IMR-90 (cell line): ENCODE data around the gene APOE. TPM values are rescaled to one million over a fixed set of nuclear protein-coding genes. Genes with fewer than 3 reads are reported as not detected.

ENCODE experiments used
- ATAC-seq: fragments of 200-7000 bp; cut with Tn5 transposase; 2 replicates; pipeline ENCODE4 v1.9.1; 2020; ENCODE audit warnings: low read depth, mild to moderate bottlenecking, moderate library complexity
- BruUV-seq: library from RNA; stranded (reverse); fragments of 400-500 nt; replicated peaks from 2 replicates; lab custom pipeline; 2021; lab: Mats Ljungman, UMichigan
- CTCF ChIA-PET: fragments of 300-600 bp; formaldehyde crosslinking; extraction: SDS; loops from one replicate; lab custom pipeline; 2021; ENCODE audit warnings: antibody characterized with exemption; lab: Yijun Ruan, JAX
- POLR2A ChIA-PET: fragments of 300-600 bp; sonication (Branson Sonifier 250); formaldehyde crosslinking; loops from one replicate; lab custom pipeline; 2022; ENCODE audit warnings: antibody characterized with exemption; ENCODE audit not compliant: unreplicated experiment; lab: Charles Lee
- DNase-seq: peaks from one replicate; pipeline ENCODE4 v3.0.0; 2013
- H2AFZ ChIP-seq: replicated peaks from 2 replicates; pipeline ENCODE3; 2013; ENCODE audit warnings: low read length, mild to moderate bottlenecking; ENCODE audit not compliant: poor library complexity
- H2AK5ac ChIP-seq: 2 replicates; pipeline ENCODE4 v1.6.1; 2013; ENCODE audit warnings: low read depth, low read length, inconsistent platforms
- H2AK9ac ChIP-seq: replicated peaks from 2 replicates; pipeline ENCODE3; 2013; ENCODE audit warnings: mild to moderate bottlenecking, low read depth, low read length, moderate library complexity; ENCODE audit not compliant: poor library complexity
- H2BK120ac ChIP-seq: 2 replicates; pipeline ENCODE4 v1.6.1; 2013; ENCODE audit warnings: low read depth, low read length, inconsistent platforms
- H2BK15ac ChIP-seq: 3 replicates; pipeline ENCODE4 v1.6.1; 2013; ENCODE audit warnings: low read depth, low read length, inconsistent platforms
- H2BK20ac ChIP-seq: 2 replicates; pipeline ENCODE4 v1.6.1; 2013; ENCODE audit warnings: low read depth, mild to moderate bottlenecking, inconsistent platforms, low read length, moderate library complexity
- H2BK5ac ChIP-seq: 2 replicates; pipeline ENCODE4 v1.6.1; 2013; ENCODE audit warnings: mild to moderate bottlenecking, low read depth, low read length, inconsistent platforms; ENCODE audit not compliant: poor library complexity, severe bottlenecking
- H3K14ac ChIP-seq: replicated peaks from 2 replicates; pipeline ENCODE4 v1.6.1; 2013; ENCODE audit warnings: low read depth, low read length, inconsistent platforms
- H3K18ac ChIP-seq: 2 replicates; pipeline ENCODE4 v1.6.1; 2013; ENCODE audit warnings: low read depth, low read length, control low read depth
- H3K23ac ChIP-seq: 2 replicates; pipeline ENCODE4 v1.6.1; 2013; ENCODE audit warnings: low read depth, low read length, inconsistent platforms
- H3K27ac ChIP-seq: 2 replicates; pipeline ENCODE4 v1.5.1; 2013; ENCODE audit warnings: mild to moderate bottlenecking, control low read depth, low read length; ENCODE audit not compliant: insufficient read depth
- H3K27me3 ChIP-seq: 2 replicates; pipeline ENCODE4 v1.6.1; 2013; ENCODE audit warnings: low read length; ENCODE audit not compliant: control insufficient read depth, insufficient read depth
- H3K36me3 ChIP-seq: 2 replicates; pipeline ENCODE4 v1.6.1; 2013; ENCODE audit warnings: low read length, mixed read lengths; ENCODE audit not compliant: control insufficient read depth, insufficient read depth
- H3K4ac ChIP-seq: 2 replicates; pipeline ENCODE4 v1.6.1; 2013; ENCODE audit warnings: low read depth, low read length, inconsistent platforms
- H3K4me1 ChIP-seq: 2 replicates; pipeline ENCODE4 v1.6.1; 2013; ENCODE audit warnings: low read length, mixed read lengths; ENCODE audit not compliant: control insufficient read depth, insufficient read depth
- H3K4me2 ChIP-seq: 2 replicates; pipeline ENCODE4 v1.6.1; 2013; ENCODE audit warnings: low read depth, mild to moderate bottlenecking, control low read depth, low read length, moderate library complexity
- H3K4me3 ChIP-seq: 2 replicates; pipeline ENCODE4 v1.5.1; 2013; ENCODE audit warnings: low read depth, mild to moderate bottlenecking, control low read depth, low read length, moderate library complexity; ENCODE audit not compliant: insufficient read depth
- H3K56ac ChIP-seq: 2 replicates; pipeline ENCODE4 v1.6.1; 2013; ENCODE audit warnings: low read length, inconsistent platforms; ENCODE audit not compliant: insufficient read depth; ENCODE audit errors: extremely low read depth
- H3K79me1 ChIP-seq, 2 experiments: 2 replicates each; pipeline ENCODE4 v1.6.1; 2013; ENCODE audit warnings: low read length in 2 of 2, inconsistent platforms in 1 of 2, low read depth in 1 of 2
- H3K9ac ChIP-seq: 2 replicates; pipeline ENCODE4 v1.6.1; 2013; ENCODE audit warnings: low read depth, low read length, control low read depth
- H3K9me1 ChIP-seq: 2 replicates; pipeline ENCODE4 v1.6.1; 2013; ENCODE audit warnings: low read length, inconsistent platforms; ENCODE audit not compliant: insufficient read depth
- H3K9me3 ChIP-seq: 2 replicates; pipeline ENCODE4 v1.6.1; 2013; ENCODE audit warnings: low read length; ENCODE audit not compliant: control insufficient read depth, insufficient read depth
- H4K20me1 ChIP-seq: 2 replicates; pipeline ENCODE4 v1.6.1; 2013; ENCODE audit warnings: low read length, inconsistent platforms; ENCODE audit not compliant: insufficient read depth
- H4K5ac ChIP-seq: 2 replicates; pipeline ENCODE4 v1.6.1; 2013; ENCODE audit warnings: mild to moderate bottlenecking, low read depth, low read length, control low read depth
- H4K8ac ChIP-seq, 2 experiments: 2 replicates each; pipeline ENCODE4 v1.6.1; 2013; ENCODE audit warnings: low read depth in 2 of 2, low read length in 2 of 2, control low read depth in 1 of 2, inconsistent platforms in 1 of 2
- H4K91ac ChIP-seq: 2 replicates; pipeline ENCODE4 v1.6.1; 2013; ENCODE audit warnings: low read depth, low read length, inconsistent platforms; ENCODE audit not compliant: insufficient read depth
- ELK1 ChIP-seq: fragments of 150-350 bp; IDR thresholded peaks from 2 replicates; pipeline ENCODE4 v1.6.1; 2016; ENCODE audit warnings: low read depth, mild to moderate bottlenecking, low read length, moderate library complexity, borderline replicate concordance
- MAFK ChIP-seq: IDR thresholded peaks from 2 replicates; pipeline ENCODE4 v1.6.1; 2012; ENCODE audit warnings: low read depth, low read length, improper control_type of control experiment
- POLR2A ChIP-seq: IDR thresholded peaks from 2 replicates; pipeline ENCODE4 v1.6.1; 2012; ENCODE audit warnings: mild to moderate bottlenecking, low read depth, low read length
- RAD21 ChIP-seq: IDR thresholded peaks from 2 replicates; pipeline ENCODE4 v1.6.1; 2012; ENCODE audit warnings: low read length, improper control_type of control experiment
- SMC3 ChIP-seq: fragments of 150-350 bp; IDR thresholded peaks from 2 replicates; pipeline ENCODE4 v1.6.1; 2016; ENCODE audit warnings: low read depth, mild to moderate bottlenecking, antibody characterized with exemption, low read length, moderate library complexity
- USF2 ChIP-seq: fragments of 150-350 bp; IDR thresholded peaks from 2 replicates; pipeline ENCODE4 v1.6.1; 2017; ENCODE audit warnings: mild to moderate bottlenecking, antibody characterized with exemption, low read length, low read depth
- whole genome bisulfite sequencing, 2 experiments: methylation state at CpG; one replicate each; pipeline versions ENCODE4 v1.1.5 to v1.1.7; 2013; ENCODE audit warnings: missing lambda C conversion rate in 2 of 2; ENCODE audit not compliant: insufficient read length in 1 of 2; ENCODE audit errors: extremely low coverage in 2 of 2; 5-methylcytosine and 5-hydroxymethylcytosine counted together
- dilution Hi-C: fragments of 300-500 bp; cut with HindIII; formaldehyde crosslinking; loops from one replicate; pipeline ENCODE4 v1.14.3; 2018; ENCODE audit warnings: low sequenced_read_pairs; ENCODE audit not compliant: unreplicated experiment
- in situ Hi-C: fragments of 300-500 bp; cut with MboI; formaldehyde crosslinking; loops from 3 replicates; pipeline ENCODE4 v1.14.3; 2019; ENCODE audit warnings: low sequenced_read_pairs, inconsistent platforms, mixed read lengths
- intact Hi-C: fragments of 100-400 bp; cut with micrococcal nuclease; formaldehyde crosslinking; loops from 2 replicates; pipeline ENCODE4 v1.10.0; 2022
- polyA plus RNA-seq, 3 experiments: library from polyadenylated mRNA; depleted of rRNA; stranded (reverse); fragments of >200 nt; gene quantifications; 2 replicates each; pipeline ENCODE4 v1.2.3, GENCODE V29; 2012; ENCODE audit warnings: low replicate concordance in 1 of 3
- total RNA-seq: library from RNA; depleted of rRNA; stranded (reverse); fragments of >200 nt; gene quantifications from 2 replicates; pipeline ENCODE4 v1.2.3, GENCODE V29; 2012

Gene APOE
- total and polyA plus RNA-seq, 2 of the 4 experiments (the other 2 are of a cell fraction) = 0.18 to 2.0 TPM

GRCh38 chr19:44878120-44878865 lies 27.3 kb upstream of the APOE start:
- intact Hi-C loops (no loop called here), in situ Hi-C loops (no loop called here), dilution Hi-C loops (no loop called here)
- H3K9me1 ChIP-seq = 0 out of 2 replicates have a peak, but pooled peaks cover 8% of the 10 kb centered on the region
- H3K36me3 ChIP-seq = peaks cover 71% of the 10 kb centered on the region
- no peak overlapping the region for H3K4me3 ChIP-seq
- no peak overlapping the region for H2BK20ac ChIP-seq
- H4K91ac ChIP-seq = no peak overlapping the region
- no TSS peak for BruUV-seq
- no peak for TF ChIP-seq POLR2A
- TF ChIP-seq SMC3 = no peak
- no peak for TF ChIP-seq MAFK
- no peak for TF ChIP-seq USF2
- no peak for TF ChIP-seq RAD21
- TF ChIP-seq ELK1 = no peak
- no peak overlapping the region for H3K23ac ChIP-seq
- no peak overlapping the region for H2BK5ac ChIP-seq
- H3K4me2 ChIP-seq = no peak overlapping the region
- H3K9ac ChIP-seq = no peak overlapping the region
- H2BK15ac ChIP-seq = no peak overlapping the region
- no peaks in the 10 kb centered on the region for H3K9me3 ChIP-seq
- H2BK120ac ChIP-seq = no peak overlapping the region
- no peak for ATAC-seq
- H3K79me1 ChIP-seq = peaks cover 18 to 60% of the 10 kb centered on the region in 2 experiments
- H3K18ac ChIP-seq = no peak overlapping the region
- peaks cover 9% of the 10 kb centered on the region for H4K20me1 ChIP-seq
- CTCF ChIA-PET = interaction anchor here (0.6 kb wide), 1 partner anchor 21 kb away, joined by 3 read pairs; no protein-coding TSS in a partner anchor
- H3K27ac ChIP-seq = no peak overlapping the region
- H3K27me3 ChIP-seq = no peaks in the 10 kb centered on the region
- no peak overlapping the region for H2AFZ ChIP-seq
- no peaks in the 10 kb centered on the region for H3K4me1 ChIP-seq
- no peak overlapping the region for H2AK5ac ChIP-seq
- H4K8ac ChIP-seq = no peak overlapping the region
- no peak overlapping the region for H3K56ac ChIP-seq
- POLR2A ChIA-PET = no interaction called here
- 91% methylated on average over 7 of the region's 26 CpGs; no CpG with 5 or more reads in 1 of the 2 experiments for WGBS, 2 experiments
- H2AK9ac ChIP-seq = no peak overlapping the region
- no peak overlapping the region for H4K5ac ChIP-seq
- no peak overlapping the region for H3K14ac ChIP-seq
- DNase-seq = no peak
- H3K4ac ChIP-seq = no peak overlapping the region
